Muscle layer of colon (tissue), 2 donors: ENCODE results near the gene SLC25A38.
A peak's percentile ranks its signal among the peaks of the same experiment; 100 is the strongest.

Experiments used
- H3K27ac ChIP-seq: one replicate; pipeline ENCODE4 v1.7.0; 2013; ENCODE audit warnings: low read depth, mild to moderate bottlenecking, low read length, moderate library complexity
- H3K27me3 ChIP-seq, 2 donors: one replicate each; pipeline ENCODE4 v1.7.0; 2013; ENCODE audit warnings: low read length in 2 of 2, mild to moderate bottlenecking in 2 of 2; ENCODE audit not compliant: insufficient read depth in 2 of 2, control insufficient read depth in 1 of 2
- H3K36me3 ChIP-seq: one replicate; pipeline ENCODE4 v1.7.0; 2013; ENCODE audit warnings: mild to moderate bottlenecking, low read length; ENCODE audit not compliant: insufficient read depth
- H3K4me1 ChIP-seq: one replicate; pipeline ENCODE4 v1.7.0; 2013; ENCODE audit warnings: mild to moderate bottlenecking, low read length; ENCODE audit not compliant: insufficient read depth
- H3K4me3 ChIP-seq, 2 donors: one replicate each; pipeline ENCODE4 v1.7.0; 2013; ENCODE audit warnings: low read length in 2 of 2, low read depth in 1 of 2, mild to moderate bottlenecking in 1 of 2, moderate library complexity in 1 of 2
- H3K9ac ChIP-seq: one replicate; pipeline ENCODE4 v1.7.0; 2013; ENCODE audit warnings: low read length
- H3K9me3 ChIP-seq: one replicate; pipeline ENCODE4 v1.7.0; 2013; ENCODE audit warnings: mild to moderate bottlenecking, low read length
- donor health status: abdominal sarcoma.
- donor health status: Adenocarcinoma of cecum.

The SLC25A38 gene, protein sequence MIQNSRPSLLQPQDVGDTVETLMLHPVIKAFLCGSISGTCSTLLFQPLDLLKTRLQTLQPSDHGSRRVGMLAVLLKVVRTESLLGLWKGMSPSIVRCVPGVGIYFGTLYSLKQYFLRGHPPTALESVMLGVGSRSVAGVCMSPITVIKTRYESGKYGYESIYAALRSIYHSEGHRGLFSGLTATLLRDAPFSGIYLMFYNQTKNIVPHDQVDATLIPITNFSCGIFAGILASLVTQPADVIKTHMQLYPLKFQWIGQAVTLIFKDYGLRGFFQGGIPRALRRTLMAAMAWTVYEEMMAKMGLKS

GRCh38 chr3:39383045-39383880, at the start of gene SLC25A38:
Gene SLC25A38 (plus strand): TSS chr3:39383370. CDS start chr3:39383725, 355 bp downstream.
- Histone ChIP-seq H3K4me3 (peak within 1 kb of the TSS; percentile 63 to 96), H3K36me3 (no peaks in the 10 kb centered on the region), H3K9ac (peak within 1 kb of the TSS; percentile 70), H3K4me1 (peaks cover 11% of the 10 kb centered on the region), H3K27ac (peak within 1 kb of the TSS; percentile 85), H3K9me3 (no peaks in the 10 kb centered on the region), H3K27me3 (no peaks in the 10 kb centered on the region)

- no peaks in the 10 kb centered on the region for H3K36me3 ChIP-seq
- H3K9me3 ChIP-seq, result no peaks in the 10 kb centered on the region
- H3K4me3 ChIP-seq, result no peak overlapping the region
- H3K27me3 ChIP-seq, result no peaks in the 10 kb centered on the region
- H3K9ac ChIP-seq, result no peak overlapping the region
- H3K27ac ChIP-seq, result no peak overlapping the region
- no peaks in the 10 kb centered on the region for H3K4me1 ChIP-seq
These were observed 49.6 kb upstream of the SLC25A38 start for GRCh38 chr3:39333607-39334006.

DNA sequence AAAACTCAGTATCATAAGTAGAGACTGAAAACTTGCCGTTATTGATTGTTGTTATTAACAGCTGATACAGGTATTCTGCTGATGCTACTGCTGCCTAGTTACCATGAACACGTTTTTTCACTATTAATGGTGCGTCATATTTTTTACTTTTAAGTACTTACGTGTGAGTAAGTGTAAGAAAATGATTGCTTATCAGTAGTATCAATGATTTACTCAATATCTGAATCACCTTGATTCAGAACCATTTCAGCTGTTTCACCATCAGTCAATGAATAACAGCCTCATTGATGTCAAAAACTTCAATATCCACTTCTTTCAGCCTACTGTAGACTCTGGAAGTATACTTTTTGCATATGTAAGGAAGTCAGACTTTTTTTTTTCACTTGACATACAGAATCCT, 49.0 kb upstream of the SLC25A38 start:
- Histone ChIP-seq H3K4me1 (no peaks in the 10 kb centered on the region), H3K9ac (no peak overlapping the region), H3K9me3 (no peaks in the 10 kb centered on the region), H3K4me3 (no peak overlapping the region), H3K27ac (no peak overlapping the region), H3K27me3 (no peaks in the 10 kb centered on the region), H3K36me3 (no peaks in the 10 kb centered on the region)

- Histone ChIP-seq H3K27ac (no peak overlapping the region), H3K27me3 (no peaks in the 10 kb centered on the region), H3K4me3 (no peak overlapping the region), H3K9ac (no peak overlapping the region), H3K36me3 (no peaks in the 10 kb centered on the region), H3K9me3 (no peaks in the 10 kb centered on the region), H3K4me1 (no peaks in the 10 kb centered on the region)
These were observed 45.0 kb upstream of the SLC25A38 start for GRCh38 chr3:39338201-39338600.

- no peaks in the 10 kb centered on the region for H3K27me3 ChIP-seq
- no peak overlapping the region for H3K9ac ChIP-seq
- no peak overlapping the region for H3K4me3 ChIP-seq
- H3K4me1 ChIP-seq, result no peaks in the 10 kb centered on the region
- H3K36me3 ChIP-seq, result no peaks in the 10 kb centered on the region
- H3K9me3 ChIP-seq, result no peaks in the 10 kb centered on the region
- H3K27ac ChIP-seq, result no peak overlapping the region
These were observed 44.1 kb upstream of the SLC25A38 start for GRCh38 chr3:39339086-39339485.

GRCh38 chr3:39343076-39343717, 40.0 kb upstream of the SLC25A38 start:
- no peaks in the 10 kb centered on the region for H3K27me3 ChIP-seq
- no peaks in the 10 kb centered on the region for H3K4me1 ChIP-seq
- no peaks in the 10 kb centered on the region for H3K9me3 ChIP-seq
- H3K36me3 ChIP-seq, result no peaks in the 10 kb centered on the region
- H3K27ac ChIP-seq, result no peak overlapping the region
- no peak overlapping the region for H3K9ac ChIP-seq
- H3K4me3 ChIP-seq, result no peak overlapping the region

DNA sequence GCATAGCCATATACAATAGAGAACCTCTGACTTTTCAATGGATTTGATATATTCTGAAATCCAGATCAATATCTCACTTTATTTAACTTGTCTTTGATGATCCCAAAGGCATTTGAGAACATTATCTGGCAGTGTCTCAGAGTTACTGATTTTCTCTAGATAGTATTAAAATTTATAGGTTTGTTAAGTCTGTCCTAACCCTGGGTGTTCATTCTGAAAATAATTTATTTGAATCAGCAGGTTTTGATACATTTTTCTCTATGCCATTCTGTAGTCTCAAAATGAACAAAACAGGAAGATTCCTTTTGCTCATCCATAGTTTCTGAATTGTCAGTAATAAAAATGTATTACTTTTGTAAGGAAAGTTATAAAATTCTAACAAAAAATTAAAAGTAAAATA, 39.4 kb upstream of the SLC25A38 start:
- Histone ChIP-seq H3K9ac (no peak overlapping the region), H3K4me3 (no peak overlapping the region), H3K9me3 (no peaks in the 10 kb centered on the region), H3K27me3 (no peaks in the 10 kb centered on the region), H3K36me3 (no peaks in the 10 kb centered on the region), H3K4me1 (no peaks in the 10 kb centered on the region), H3K27ac (no peak overlapping the region)

GRCh38 chr3:39344746-39345344, 38.3 kb upstream of the SLC25A38 start:
- no peak overlapping the region for H3K4me3 ChIP-seq
- no peaks in the 10 kb centered on the region for H3K36me3 ChIP-seq
- no peak overlapping the region for H3K27ac ChIP-seq
- H3K4me1 ChIP-seq, result no peaks in the 10 kb centered on the region
- H3K9ac ChIP-seq, result no peak overlapping the region
- H3K27me3 ChIP-seq, result no peaks in the 10 kb centered on the region
- H3K9me3 ChIP-seq, result no peaks in the 10 kb centered on the region

- Histone ChIP-seq H3K4me3 (no peak overlapping the region), H3K9ac (no peak overlapping the region), H3K4me1 (no peaks in the 10 kb centered on the region), H3K27ac (no peak overlapping the region), H3K9me3 (no peaks in the 10 kb centered on the region), H3K36me3 (no peaks in the 10 kb centered on the region), H3K27me3 (no peaks in the 10 kb centered on the region)
These were observed 36.2 kb upstream of the SLC25A38 start for GRCh38 chr3:39346785-39347585.

DNA sequence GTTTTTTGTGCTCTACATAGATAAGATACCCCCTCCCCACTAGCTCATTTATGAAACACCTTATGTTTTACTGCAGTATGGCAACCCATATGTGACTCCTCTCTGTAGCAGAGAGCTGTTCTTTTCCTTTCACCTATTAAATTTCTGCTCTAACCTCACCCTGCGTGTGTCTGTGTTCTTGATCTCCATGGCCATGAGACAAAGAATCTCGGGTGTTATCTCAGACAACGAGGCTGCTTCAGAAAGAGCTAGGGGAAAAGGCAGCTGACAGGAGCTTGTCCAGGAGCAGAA, 35.6 kb upstream of the SLC25A38 start:
- Histone ChIP-seq H3K9me3 (no peaks in the 10 kb centered on the region), H3K27ac (no peak overlapping the region), H3K4me1 (no peaks in the 10 kb centered on the region), H3K4me3 (no peak overlapping the region), H3K27me3 (no peaks in the 10 kb centered on the region), H3K9ac (no peak overlapping the region), H3K36me3 (no peaks in the 10 kb centered on the region)

GRCh38 chr3:39349080-39349479, 34.1 kb upstream of the SLC25A38 start:
- Histone ChIP-seq H3K9me3 (no peaks in the 10 kb centered on the region), H3K4me1 (no peaks in the 10 kb centered on the region), H3K9ac (no peak overlapping the region), H3K4me3 (no peak overlapping the region), H3K27me3 (no peaks in the 10 kb centered on the region), H3K36me3 (no peaks in the 10 kb centered on the region), H3K27ac (no peak overlapping the region)
